SK-N-SH treated with all-trans-retinoic acid at 6 μM for 48 hours (cell line): ENCODE data around the gene GID4.

Experiments
- ARNTL ChIP-seq: fragments of 450-650 bp; formaldehyde crosslinking; IDR thresholded peaks from 2 replicates; pipeline ENCODE4 v1.5.0; 2020; ENCODE audit warnings: low read depth, mild to moderate bottlenecking, moderate library complexity, borderline replicate concordance
- BACH2 ChIP-seq: fragments of 250-450 bp; sonication (Bioruptor Pico); IDR thresholded peaks from 2 replicates; pipeline ENCODE4 v1.9.0; 2021; ENCODE audit warnings: mild to moderate bottlenecking, borderline replicate concordance
- ESRRG ChIP-seq: fragments of 250-450 bp; sonication (Bioruptor Pico); IDR thresholded peaks from 2 replicates; pipeline ENCODE4 v1.6.1; 2021; ENCODE audit warnings: mild to moderate bottlenecking
- PATZ1 ChIP-seq: fragments of 250-450 bp; sonication (Bioruptor Pico); IDR thresholded peaks from 2 replicates; pipeline ENCODE4 v1.8.0; 2020; ENCODE audit warnings: mild to moderate bottlenecking, moderate library complexity, borderline replicate concordance
- RARB ChIP-seq: fragments of 250-450 bp; sonication (Bioruptor Pico); IDR thresholded peaks from 2 replicates; pipeline ENCODE4 v1.8.0; 2021; ENCODE audit warnings: mild to moderate bottlenecking, moderate library complexity
- TOX ChIP-seq: fragments of 250-450 bp; sonication (Bioruptor Pico); IDR thresholded peaks from 2 replicates; pipeline ENCODE4 v1.8.0; 2021; ENCODE audit warnings: mild to moderate bottlenecking, moderate library complexity, borderline replicate concordance
- ZNF70 ChIP-seq: fragments of 450-650 bp; formaldehyde crosslinking; IDR thresholded peaks from 2 replicates; pipeline ENCODE4 v1.5.0; 2020; ENCODE audit warnings: mild to moderate bottlenecking, moderate library complexity
- ZNF8 ChIP-seq: fragments of 450-650 bp; formaldehyde crosslinking; IDR thresholded peaks from 2 replicates; pipeline ENCODE4 v1.5.0; 2020; ENCODE audit warnings: mild to moderate bottlenecking, moderate library complexity

GRCh38 chr17:17998934-17999333 lies 40.3 kb upstream of the GID4 start:
- TF ChIP-seq TOX (CRISPR knock-in tag) (no peak), RARB (no peak), ARNTL (CRISPR knock-in tag) (no peak), ESRRG (CRISPR knock-in tag) (no peak), ZNF8 (CRISPR knock-in tag) (no peak), BACH2 (CRISPR knock-in tag) (no peak), ZNF70 (CRISPR knock-in tag) (no peak), PATZ1 (CRISPR knock-in tag) (no peak)
